ENCODE results near the gene PCSK5.

GRCh38 chr9:76137931-76138330 lies 247.5 kb downstream of the PCSK5 start:
- TF ChIP-seq CTCF (IDR thresholded peaks at IDR 0.05; ENCODE audit: borderline replicate concordance, extremely low read depth, low read length, poor library complexity, severe bottlenecking) (no peak), EZH2 (IDR thresholded peaks at IDR 0.05; ENCODE audit: borderline replicate concordance, low read depth, low read length, severe bottlenecking) (no peak)

Measured in DND-41 (cell line).